Activated T-helper 1 cell treated with Interleukin-2 at 50 U/mL for 16 hours (primary cell): ENCODE results near the gene CNTNAP4.

ENCODE experiments used
- DNase-seq: peaks from one replicate; pipeline ENCODE4 v3.0.0-alpha.2; 2020; ENCODE audit warnings: low read depth

CNTNAP4 gene

GRCh38 chr16:76583945-76584344, 306.7 kb downstream of the CNTNAP4 start:
- no peak for DNase-seq

- DNase-seq, result no peak
Measured at GRCh38 chr16:76598498-76598897, 321.3 kb downstream of the CNTNAP4 start.

GRCh38 chr16:76607317-76607716, 330.1 kb downstream of the CNTNAP4 start:
- DNase-seq, result no peak
